ENCODE measurements around the gene GMDS.

DNA sequence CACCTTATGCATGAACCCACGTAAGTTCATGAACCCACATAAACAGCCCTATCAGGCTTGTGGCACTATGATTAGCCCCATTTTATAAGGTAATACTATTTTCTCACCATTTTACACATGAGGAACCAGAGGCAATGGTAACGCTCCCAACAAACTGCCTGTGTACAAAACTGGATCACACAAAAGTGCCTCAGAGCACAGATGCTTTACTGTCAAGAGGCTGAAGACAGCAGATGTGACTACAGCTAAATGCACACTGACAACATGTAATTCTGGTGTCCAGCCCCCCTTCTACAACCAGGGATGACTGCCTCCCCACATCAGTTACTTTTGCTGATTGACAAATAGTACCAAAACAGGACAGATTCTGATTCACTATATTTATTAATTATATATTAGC lies 69.6 kb downstream of the GMDS start:
- TF ChIP-seq FOXJ3 (CRISPR knock-in tag; IDR thresholded peaks at IDR 0.05; ENCODE audit: borderline replicate concordance) (no peak), CTCF (IDR thresholded peaks at IDR 0.05) (no peak), ZNF138 (CRISPR knock-in tag; conservative IDR thresholded peaks at IDR 0.05) (no peak), NFE2L1 (CRISPR knock-in tag; IDR thresholded peaks at IDR 0.05) (no peak), PREB (CRISPR knock-in tag; IDR thresholded peaks at IDR 0.05; ENCODE audit: borderline replicate concordance) (no peak), SMAD4 (CRISPR knock-in tag; IDR thresholded peaks at IDR 0.05) (no peak), NR1H2 (CRISPR knock-in tag; IDR thresholded peaks at IDR 0.05) (no peak), CREM (CRISPR knock-in tag; IDR thresholded peaks at IDR 0.05) (no peak)
- TF ChIP-seq, protein P1, sequence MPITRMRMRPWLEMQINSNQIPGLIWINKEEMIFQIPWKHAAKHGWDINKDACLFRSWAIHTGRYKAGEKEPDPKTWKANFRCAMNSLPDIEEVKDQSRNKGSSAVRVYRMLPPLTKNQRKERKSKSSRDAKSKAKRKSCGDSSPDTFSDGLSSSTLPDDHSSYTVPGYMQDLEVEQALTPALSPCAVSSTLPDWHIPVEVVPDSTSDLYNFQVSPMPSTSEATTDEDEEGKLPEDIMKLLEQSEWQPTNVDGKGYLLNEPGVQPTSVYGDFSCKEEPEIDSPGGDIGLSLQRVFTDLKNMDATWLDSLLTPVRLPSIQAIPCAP (CRISPR knock-in tag; IDR thresholded peaks at IDR 0.05) = no peak

Measured in WTC11 (cell line).